Trophoblast cell (in vitro differentiated cells and primary cell): ENCODE data around the gene GPR37.

Experiments
- DNase-seq, 2 donors: peaks; one replicate each; pipeline ENCODE4 v3.0.0-alpha.2; 2016
- H2AFZ ChIP-seq: 2 replicates; pipeline ENCODE4 v1.6.1; 2013; ENCODE audit warnings: low read length, moderate library complexity, mild to moderate bottlenecking; ENCODE audit not compliant: insufficient read depth, poor library complexity
- H2AK5ac ChIP-seq: 2 replicates; pipeline ENCODE4 v1.6.1; 2013; ENCODE audit warnings: mild to moderate bottlenecking, low read length
- H2BK120ac ChIP-seq: 2 replicates; pipeline ENCODE4 v1.6.1; 2013; ENCODE audit warnings: low read length, mild to moderate bottlenecking, moderate library complexity; ENCODE audit not compliant: insufficient read depth, poor library complexity
- H2BK12ac ChIP-seq: 2 replicates; pipeline ENCODE4 v1.6.1; 2013; ENCODE audit warnings: mild to moderate bottlenecking, low read length, moderate library complexity
- H2BK5ac ChIP-seq: 2 replicates; pipeline ENCODE4 v1.6.1; 2013; ENCODE audit warnings: low read length, low read depth, moderate library complexity, mild to moderate bottlenecking; ENCODE audit not compliant: poor library complexity
- H3K14ac ChIP-seq: 2 replicates; pipeline ENCODE4 v1.6.1; 2013; ENCODE audit warnings: mild to moderate bottlenecking, low read length
- H3K18ac ChIP-seq: 2 replicates; pipeline ENCODE4 v1.6.1; 2013; ENCODE audit warnings: mild to moderate bottlenecking, low read length
- H3K23ac ChIP-seq: 2 replicates; pipeline ENCODE4 v1.6.1; 2013; ENCODE audit warnings: low read length
- H3K27ac ChIP-seq: 2 replicates; pipeline ENCODE4 v1.5.1; 2013; ENCODE audit warnings: low read depth, mild to moderate bottlenecking, inconsistent platforms, low read length, moderate library complexity
- H3K27me3 ChIP-seq: 2 replicates; pipeline ENCODE4 v1.6.1; 2013; ENCODE audit warnings: inconsistent platforms, mild to moderate bottlenecking, low read length, moderate library complexity; ENCODE audit not compliant: insufficient read depth
- H3K36me3 ChIP-seq, 2 experiments: 1 replicate in 1 of 2; 2 replicates in 1 of 2; pipeline ENCODE4 v1.6.1; 2013; ENCODE audit warnings: low read length in 2 of 2, mild to moderate bottlenecking in 2 of 2, moderate library complexity in 1 of 2; ENCODE audit not compliant: insufficient read depth in 2 of 2, control insufficient read depth in 1 of 2
- H3K4ac ChIP-seq: 2 replicates; pipeline ENCODE4 v1.6.1; 2013; ENCODE audit warnings: low read depth, mild to moderate bottlenecking, low read length, moderate library complexity
- H3K4me1 ChIP-seq, 2 experiments: 1 replicate in 1 of 2; 2 replicates in 1 of 2; pipeline ENCODE4 v1.6.1; 2013; ENCODE audit warnings: low read length in 2 of 2, mild to moderate bottlenecking in 2 of 2, moderate library complexity in 1 of 2; ENCODE audit not compliant: insufficient read depth in 2 of 2, control insufficient read depth in 1 of 2
- H3K4me2 ChIP-seq: 2 replicates; pipeline ENCODE4 v1.6.1; 2013; ENCODE audit warnings: inconsistent platforms, mild to moderate bottlenecking, low read length, moderate library complexity
- H3K4me3 ChIP-seq: 2 replicates; pipeline ENCODE4 v1.5.1; 2013; ENCODE audit warnings: mild to moderate bottlenecking, low read depth, low read length, inconsistent platforms
- H3K79me1 ChIP-seq: one replicate; pipeline ENCODE4 v1.6.1; 2013; ENCODE audit warnings: low read length
- H3K79me2 ChIP-seq: 2 replicates; pipeline ENCODE4 v1.6.1; 2013; ENCODE audit warnings: low read length, mild to moderate bottlenecking; ENCODE audit not compliant: control insufficient read depth, insufficient read depth, poor library complexity
- H3K9ac ChIP-seq: 2 replicates; pipeline ENCODE4 v1.6.1; 2013; ENCODE audit warnings: mild to moderate bottlenecking, low read length
- H3K9me3 ChIP-seq: 2 replicates; pipeline ENCODE4 v1.6.1; 2013; ENCODE audit warnings: low read depth, mild to moderate bottlenecking, control low read depth, inconsistent platforms, low read length; ENCODE audit not compliant: insufficient read depth
- H4K12ac ChIP-seq: 2 replicates; pipeline ENCODE4 v1.6.1; 2013; ENCODE audit warnings: low read depth, mild to moderate bottlenecking, low read length, moderate library complexity
- H4K8ac ChIP-seq: 2 replicates; pipeline ENCODE4 v1.6.1; 2013; ENCODE audit warnings: low read depth, mild to moderate bottlenecking, low read length, moderate library complexity
- H4K91ac ChIP-seq: one replicate; pipeline ENCODE4 v1.6.1; 2013; ENCODE audit warnings: low read depth, mild to moderate bottlenecking, low read length, moderate library complexity
- WGBS: extraction: QIAGEN DNeasy Blood & Tissue Kit; methylation state at CpG from one replicate; pipeline ENCODE4 v1.1.7; 2013; ENCODE audit warnings: missing lambda C conversion rate; ENCODE audit not compliant: insufficient read length, insufficient coverage; ENCODE audit errors: extremely low coverage; 5-methylcytosine and 5-hydroxymethylcytosine counted together

GPR37 gene

DNA sequence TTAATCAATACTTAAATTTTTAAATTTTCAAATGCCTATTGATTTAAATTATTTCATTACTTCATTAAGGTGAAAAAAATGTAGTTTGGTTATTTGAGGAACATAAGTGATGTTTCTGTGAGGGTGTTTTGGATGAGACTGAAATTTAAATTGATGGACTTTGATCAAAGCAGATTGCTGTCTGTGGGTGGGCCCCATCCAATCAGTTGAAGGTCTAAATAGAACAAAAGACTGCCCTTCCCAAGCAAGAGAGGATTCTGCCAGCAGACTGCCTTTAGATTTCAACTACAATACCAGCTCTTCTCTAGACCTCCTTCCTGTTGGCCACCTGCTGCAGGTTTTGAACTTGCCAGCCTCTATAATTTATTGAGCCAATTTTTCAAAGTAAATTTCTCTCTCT, 14.5 kb upstream of the GPR37 start:
- Histone ChIP-seq H3K18ac (no peak overlapping the region), H3K4me1 (peaks cover 6 to 8% of the 10 kb centered on the region in 2 experiments), H3K79me1 (peaks cover 10% of the 10 kb centered on the region), H3K27ac (no peak overlapping the region), H2BK5ac (no peak overlapping the region), H2AFZ (no peak overlapping the region), H3K27me3 (no peaks in the 10 kb centered on the region), H4K12ac (no peak overlapping the region), H3K36me3 (no peaks in the 10 kb centered on the region), H2BK12ac (no peak overlapping the region), H3K9ac (no peak overlapping the region), H3K79me2 (no peaks in the 10 kb centered on the region), H3K4me2 (no peak overlapping the region), H3K9me3 (no peaks in the 10 kb centered on the region), H3K14ac (no peak overlapping the region), H3K23ac (no peak overlapping the region), H2AK5ac (no peak overlapping the region), H3K4ac (no peak overlapping the region), H4K91ac (no peak overlapping the region), H4K8ac (peak overlapping the region; percentile 19), H3K4me3 (no peak overlapping the region), H2BK120ac (no peak overlapping the region)
- no peak for DNase-seq

GRCh38 chr7:124779620-124780019, 14.0 kb upstream of the GPR37 start:
- no peak overlapping the region for H3K4ac ChIP-seq
- H3K18ac ChIP-seq = no peak overlapping the region
- H3K4me3 ChIP-seq = no peak overlapping the region
- H3K79me2 ChIP-seq = no peaks in the 10 kb centered on the region
- no peak overlapping the region for H2BK120ac ChIP-seq
- no peak overlapping the region for H3K23ac ChIP-seq
- H2BK12ac ChIP-seq = no peak overlapping the region
- H3K4me1 ChIP-seq = peaks cover 6 to 8% of the 10 kb centered on the region in 2 experiments
- no peak overlapping the region for H2AFZ ChIP-seq
- no peak overlapping the region for H4K91ac ChIP-seq
- H3K9me3 ChIP-seq = no peaks in the 10 kb centered on the region
- no peak overlapping the region for H2AK5ac ChIP-seq
- H3K9ac ChIP-seq = no peak overlapping the region
- no peak overlapping the region for H3K27ac ChIP-seq
- no peak for DNase-seq
- H3K36me3 ChIP-seq = no peaks in the 10 kb centered on the region
- no peak overlapping the region for H4K8ac ChIP-seq
- no peaks in the 10 kb centered on the region for H3K27me3 ChIP-seq
- H4K12ac ChIP-seq = no peak overlapping the region
- peaks cover 9% of the 10 kb centered on the region for H3K79me1 ChIP-seq
- H2BK5ac ChIP-seq = no peak overlapping the region
- H3K14ac ChIP-seq = no peak overlapping the region
- no peak overlapping the region for H3K4me2 ChIP-seq

- H3K9me3 ChIP-seq = no peaks in the 10 kb centered on the region
- no peak overlapping the region for H2AFZ ChIP-seq
- WGBS = no CpG with 5 or more reads among the region's 3 CpGs
- H2AK5ac ChIP-seq = no peak overlapping the region
- H3K18ac ChIP-seq = no peak overlapping the region
- no peak overlapping the region for H3K27ac ChIP-seq
- no peak overlapping the region for H2BK5ac ChIP-seq
- H3K36me3 ChIP-seq = no peaks in the 10 kb centered on the region
- no peak overlapping the region for H3K9ac ChIP-seq
- peak in 1 of 2 donors; percentile 70 for DNase-seq
- H3K79me1 ChIP-seq = peaks cover 9% of the 10 kb centered on the region
- no peak overlapping the region for H3K4me2 ChIP-seq
- no peak overlapping the region for H3K14ac ChIP-seq
- no peaks in the 10 kb centered on the region for H3K79me2 ChIP-seq
- no peak overlapping the region for H3K4ac ChIP-seq
- no peak overlapping the region for H3K23ac ChIP-seq
- H3K27me3 ChIP-seq = no peaks in the 10 kb centered on the region
- no peak overlapping the region for H4K91ac ChIP-seq
- no peak overlapping the region for H2BK12ac ChIP-seq
- peak overlapping the region; percentile 28 for H4K8ac ChIP-seq
- H2BK120ac ChIP-seq = no peak overlapping the region
- no peak overlapping the region for H4K12ac ChIP-seq
- H3K4me3 ChIP-seq = no peak overlapping the region
- peaks cover 6 to 8% of the 10 kb centered on the region in 2 experiments for H3K4me1 ChIP-seq
Observed at GRCh38 chr7:124779194-124779593, 13.6 kb upstream of the GPR37 start.

- WGBS = no CpG with 5 or more reads among the region's 2 CpGs
Observed at GRCh38 chr7:124777268-124777667, 11.7 kb upstream of the GPR37 start.

More at GRCh38 chr7:124777268-124777667, 11.7 kb upstream of the GPR37 start:
- Histone ChIP-seq H2AFZ (no peak overlapping the region), H2BK120ac (no peak overlapping the region), H3K27me3 (no peaks in the 10 kb centered on the region), H3K9ac (no peak overlapping the region), H2BK12ac (no peak overlapping the region), H3K9me3 (no peaks in the 10 kb centered on the region), H3K4me1 (peaks cover under 1 to 3% of the 10 kb centered on the region in 2 experiments), H4K12ac (no peak overlapping the region), H2AK5ac (no peak overlapping the region), H3K36me3 (no peaks in the 10 kb centered on the region), H3K4me3 (no peak overlapping the region), H2BK5ac (no peak overlapping the region), H3K79me2 (no peaks in the 10 kb centered on the region), H3K4me2 (no peak overlapping the region), H3K23ac (no peak overlapping the region), H3K27ac (no peak overlapping the region), H3K4ac (no peak overlapping the region), H4K91ac (no peak overlapping the region), H3K18ac (no peak overlapping the region), H3K79me1 (peaks cover 2% of the 10 kb centered on the region), H3K14ac (no peak overlapping the region), H4K8ac (no peak overlapping the region)
- peak; percentile 58 to 91 for DNase-seq
